PC-9 (cell line): ENCODE data around the gene LEPROT. TPM values are rescaled to one million over a fixed set of nuclear protein-coding genes. Genes with fewer than 3 reads are reported as not detected.

ENCODE experiments used
- BruUV-seq: library from RNA; stranded (reverse); fragments of 400-500 nt; replicated peaks from 2 replicates; lab custom pipeline; 2021; lab: Mats Ljungman, UMichigan
- CTCF ChIA-PET: fragments of 300-600 bp; sonication (Branson Sonifier 250); formaldehyde crosslinking; loops from one replicate; lab custom pipeline; 2022; ENCODE audit warnings: antibody characterized with exemption; lab: Charles Lee
- POLR2A ChIA-PET: fragments of 300-600 bp; sonication (Branson Sonifier 250); formaldehyde crosslinking; loops from one replicate; lab custom pipeline; 2022; ENCODE audit warnings: antibody characterized with exemption; ENCODE audit not compliant: unreplicated experiment; lab: Charles Lee
- DNase-seq, 2 experiments: peaks; one replicate each; pipeline versions ENCODE4 v3.0.0 to v3.0.0-alpha.2; 2015 to 2022; ENCODE audit warnings: mixed read lengths in 1 of 2
- H2AFZ ChIP-seq: fragments of 200-600 bp; sonication (generic); 2 replicates; pipeline ENCODE4 v1.8.1; 2017; ENCODE audit warnings: antibody characterized with exemption
- H3F3A ChIP-seq: fragments of 200-600 bp; sonication (generic); 2 replicates; pipeline ENCODE4 v1.8.1; 2017; ENCODE audit warnings: antibody characterized with exemption, mild to moderate bottlenecking, low read depth; ENCODE audit not compliant: insufficient read depth
- H3K27ac ChIP-seq: fragments of 200-600 bp; sonication (generic); 2 replicates; pipeline ENCODE4 v1.6.1; 2016; ENCODE audit warnings: mixed run types
- H3K27me3 ChIP-seq: fragments of 200-600 bp; sonication (generic); 2 replicates; pipeline ENCODE4 v1.6.1; 2016; ENCODE audit warnings: low read depth, mixed run types; ENCODE audit not compliant: insufficient read depth
- H3K36me3 ChIP-seq: fragments of 200-600 bp; sonication (generic); 2 replicates; pipeline ENCODE4 v1.6.1; 2016; ENCODE audit warnings: low read depth, mixed run types
- H3K4me1 ChIP-seq: fragments of 200-600 bp; sonication (generic); replicated peaks from 2 replicates; pipeline ENCODE4 v1.6.1; 2016; ENCODE audit warnings: mixed run types; ENCODE audit not compliant: insufficient read depth
- H3K4me2 ChIP-seq: fragments of 200-600 bp; sonication (generic); 2 replicates; pipeline ENCODE4 v1.6.1; 2017; ENCODE audit warnings: mixed run types
- H3K4me3 ChIP-seq: fragments of 200-600 bp; sonication (generic); 2 replicates; pipeline ENCODE4 v1.6.1; 2016; ENCODE audit warnings: mixed run types
- H3K79me2 ChIP-seq: fragments of 200-600 bp; sonication (generic); 2 replicates; pipeline ENCODE4 v1.6.1; 2017; ENCODE audit warnings: low read depth, mixed run types
- H3K9me2 ChIP-seq: fragments of 200-600 bp; sonication (generic); 2 replicates; pipeline ENCODE4 v1.8.1; 2017; ENCODE audit warnings: mild to moderate bottlenecking; ENCODE audit not compliant: insufficient read depth
- H3K9me3 ChIP-seq: fragments of 200-600 bp; sonication (generic); 2 replicates; pipeline ENCODE4 v1.8.1; 2016; ENCODE audit warnings: low read depth; ENCODE audit not compliant: insufficient read depth
- H4K20me1 ChIP-seq: fragments of 200-600 bp; sonication (generic); 2 replicates; pipeline ENCODE4 v1.8.1; 2017; ENCODE audit not compliant: insufficient read depth
- EZH2 ChIP-seq: fragments of 200-600 bp; sonication (generic); IDR thresholded peaks from 2 replicates; pipeline ENCODE4 v1.8.0; 2017; ENCODE audit warnings: antibody characterized with exemption, low read depth
- intact Hi-C: fragments of 100-400 bp; cut with micrococcal nuclease; formaldehyde crosslinking; loops from one replicate; pipeline ENCODE4 v1.10.0; 2022; ENCODE audit not compliant: unreplicated experiment
- total RNA-seq: library from RNA; stranded (reverse); gene quantifications from 2 replicates; pipeline ENCODE4 v1.2.3, GENCODE V29; 2021
- TF ChIP-seq, protein P1 (sequence below): fragments of 200-600 bp; sonication (generic); conservative IDR thresholded peaks from 2 replicates; pipeline ENCODE4 v1.6.1; 2017; ENCODE audit warnings: mixed run types, antibody characterized with exemption, mild to moderate bottlenecking, moderate library complexity

The LEPROT gene
- total RNA-seq, 1 experiment from 2014 or later, result 113 TPM

DNA sequence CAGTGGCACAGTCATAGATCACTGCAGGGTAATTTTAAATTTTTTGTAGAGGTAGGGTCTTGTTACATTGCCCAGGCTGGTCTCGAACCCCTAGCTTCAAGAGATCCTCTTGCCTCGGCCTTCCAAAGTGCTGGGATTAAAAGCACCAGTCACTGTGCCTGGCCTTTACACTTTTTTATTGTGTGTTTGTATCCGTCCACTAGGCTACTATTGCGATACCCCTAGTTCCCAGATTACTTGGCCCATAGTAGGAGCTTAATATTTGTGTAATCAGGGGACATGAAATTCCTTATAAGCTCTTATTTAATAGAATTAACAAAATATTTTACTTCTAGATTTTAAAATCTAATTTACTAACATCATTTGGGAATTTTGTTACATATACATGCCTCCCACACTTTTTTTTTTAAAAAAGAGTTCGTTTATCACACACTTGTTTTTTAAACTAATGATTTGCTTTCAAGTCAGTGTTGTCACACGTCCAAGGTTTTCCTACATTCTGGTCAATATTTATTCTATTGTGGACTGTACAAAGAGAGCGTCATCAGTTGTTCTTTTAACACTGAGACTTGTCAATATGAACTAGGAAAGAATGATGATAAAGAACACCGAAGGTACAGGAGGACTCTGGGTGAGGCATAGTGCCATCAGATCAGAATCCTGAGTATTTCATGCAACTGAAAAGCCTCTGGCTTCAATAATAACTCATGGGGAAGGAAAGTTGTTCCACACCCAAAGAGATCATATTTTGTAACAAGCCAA, 63.7 kb downstream of the LEPROT start:
- Histone ChIP-seq H3K27ac (no peak overlapping the region), H3K4me3 (no peak overlapping the region), H3K9me2 (no peaks in the 10 kb centered on the region), H3K27me3 (no peaks in the 10 kb centered on the region), H3K36me3 (no peaks in the 10 kb centered on the region), H3K4me1 (no peaks in the 10 kb centered on the region), H3F3A (no peaks in the 10 kb centered on the region), H3K79me2 (no peaks in the 10 kb centered on the region), H4K20me1 (no peaks in the 10 kb centered on the region), H2AFZ (no peak overlapping the region), H3K9me3 (no peaks in the 10 kb centered on the region), H3K4me2 (no peak overlapping the region)
- no TSS peak for BruUV-seq
- no peak for DNase-seq
- ChIA-PET CTCF (no interaction called here), POLR2A (no interaction called here)
- TF ChIP-seq, protein P1, sequence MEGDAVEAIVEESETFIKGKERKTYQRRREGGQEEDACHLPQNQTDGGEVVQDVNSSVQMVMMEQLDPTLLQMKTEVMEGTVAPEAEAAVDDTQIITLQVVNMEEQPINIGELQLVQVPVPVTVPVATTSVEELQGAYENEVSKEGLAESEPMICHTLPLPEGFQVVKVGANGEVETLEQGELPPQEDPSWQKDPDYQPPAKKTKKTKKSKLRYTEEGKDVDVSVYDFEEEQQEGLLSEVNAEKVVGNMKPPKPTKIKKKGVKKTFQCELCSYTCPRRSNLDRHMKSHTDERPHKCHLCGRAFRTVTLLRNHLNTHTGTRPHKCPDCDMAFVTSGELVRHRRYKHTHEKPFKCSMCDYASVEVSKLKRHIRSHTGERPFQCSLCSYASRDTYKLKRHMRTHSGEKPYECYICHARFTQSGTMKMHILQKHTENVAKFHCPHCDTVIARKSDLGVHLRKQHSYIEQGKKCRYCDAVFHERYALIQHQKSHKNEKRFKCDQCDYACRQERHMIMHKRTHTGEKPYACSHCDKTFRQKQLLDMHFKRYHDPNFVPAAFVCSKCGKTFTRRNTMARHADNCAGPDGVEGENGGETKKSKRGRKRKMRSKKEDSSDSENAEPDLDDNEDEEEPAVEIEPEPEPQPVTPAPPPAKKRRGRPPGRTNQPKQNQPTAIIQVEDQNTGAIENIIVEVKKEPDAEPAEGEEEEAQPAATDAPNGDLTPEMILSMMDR, result no peak
- no peak for TF ChIP-seq EZH2
- intact Hi-C loops, result no loop called here

Other genes starting within 250 kb of the LEPROT start
- gene DNAJC6, start 111.1 kb upstream of the LEPROT start, total RNA-seq, result 11.2 and 15.6 TPM in 2 replicates
- 20.6 and 34.8 TPM in 2 replicates for gene LEPR, start within 50 bp of the LEPROT start, total RNA-seq